Dedifferentiated amniotic fluid mesenchymal stem cell (primary cell): ENCODE measurements around the gene FBXL22.
"Not testable (repeated sequence)": the region's sequence is repeated elsewhere in the genome, so short reads cannot be mapped to it uniquely, and the experiment has no call there.

Experiments used
- DNase-seq: peaks from one replicate; pipeline ENCODE4 v3.0.0-alpha.2; 2016; ENCODE audit errors: extremely low spot score

Gene FBXL22

GRCh38 chr15:63611177-63611576 lies 14.0 kb downstream of the FBXL22 start:
- no peak for DNase-seq

GRCh38 chr15:63612300-63612699 lies 15.1 kb downstream of the FBXL22 start:
- no peak for DNase-seq

DNA sequence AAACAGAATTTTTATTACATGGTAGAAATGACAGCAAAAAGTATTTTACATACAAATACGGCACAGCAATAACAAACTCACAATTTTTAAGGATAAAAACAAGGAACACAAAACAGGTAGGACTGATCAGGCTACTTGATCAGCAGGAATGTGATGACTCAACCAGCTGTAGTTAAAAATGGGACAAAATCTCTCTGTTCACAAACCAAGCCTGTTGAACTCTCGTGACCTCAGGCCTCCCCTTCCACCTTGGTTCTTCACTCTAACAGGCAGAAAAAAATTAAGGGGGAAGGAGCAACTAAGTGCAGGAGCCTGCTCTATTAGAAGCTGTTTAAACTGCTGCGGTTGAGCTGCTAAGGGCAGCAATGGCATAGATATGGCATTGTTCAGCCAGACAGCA lies 18.7 kb downstream of the FBXL22 start:
- DNase-seq = no peak

DNA sequence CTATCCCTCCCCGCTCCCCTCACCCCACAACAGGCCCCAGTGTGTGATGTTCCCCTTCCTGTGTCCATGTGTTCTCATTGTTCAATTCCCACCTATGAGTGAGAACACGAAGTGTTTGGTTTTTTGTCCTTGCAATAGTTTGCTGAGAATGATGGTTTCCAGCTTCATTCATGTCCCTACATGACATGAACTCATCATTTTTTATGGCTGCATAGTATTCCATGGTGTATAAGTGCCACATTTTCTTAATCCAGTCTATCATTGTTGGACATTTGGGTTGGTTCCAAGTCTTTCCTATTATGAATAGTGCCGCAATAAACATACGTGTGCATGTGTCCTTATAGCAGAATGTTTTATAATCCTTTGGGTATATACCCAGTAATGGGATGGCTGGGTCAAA lies 20.0 kb downstream of the FBXL22 start:
- not testable (repeated sequence) for DNase-seq

DNA sequence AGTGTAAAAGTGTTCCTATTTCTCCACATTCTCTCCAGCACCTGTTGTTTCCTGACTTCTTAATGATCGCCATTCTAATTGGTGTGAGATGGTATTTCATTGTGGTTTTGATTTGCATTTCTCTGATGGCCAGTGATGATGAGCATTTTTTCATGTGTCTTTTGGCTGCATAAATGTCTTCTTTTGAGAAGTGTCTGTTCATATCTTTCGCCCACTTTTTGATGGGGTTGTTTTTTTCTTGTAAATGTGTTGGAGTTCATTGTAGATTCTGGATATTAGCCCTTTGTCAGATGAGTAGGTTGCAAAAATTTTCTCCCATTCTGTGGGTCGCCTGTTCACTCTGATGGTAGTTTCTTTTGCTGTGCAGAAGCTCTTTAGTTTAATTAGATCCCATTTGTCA lies 20.4 kb downstream of the FBXL22 start:
- not testable (repeated sequence) for DNase-seq

GRCh38 chr15:63620760-63621159 lies 23.6 kb downstream of the FBXL22 start:
- DNase-seq = not testable (repeated sequence)

- DNase-seq = no peak
These were observed 26.2 kb downstream of the FBXL22 start for GRCh38 chr15:63623232-63623969.

GRCh38 chr15:63626955-63627354 lies 29.8 kb downstream of the FBXL22 start:
- no peak for DNase-seq

DNA sequence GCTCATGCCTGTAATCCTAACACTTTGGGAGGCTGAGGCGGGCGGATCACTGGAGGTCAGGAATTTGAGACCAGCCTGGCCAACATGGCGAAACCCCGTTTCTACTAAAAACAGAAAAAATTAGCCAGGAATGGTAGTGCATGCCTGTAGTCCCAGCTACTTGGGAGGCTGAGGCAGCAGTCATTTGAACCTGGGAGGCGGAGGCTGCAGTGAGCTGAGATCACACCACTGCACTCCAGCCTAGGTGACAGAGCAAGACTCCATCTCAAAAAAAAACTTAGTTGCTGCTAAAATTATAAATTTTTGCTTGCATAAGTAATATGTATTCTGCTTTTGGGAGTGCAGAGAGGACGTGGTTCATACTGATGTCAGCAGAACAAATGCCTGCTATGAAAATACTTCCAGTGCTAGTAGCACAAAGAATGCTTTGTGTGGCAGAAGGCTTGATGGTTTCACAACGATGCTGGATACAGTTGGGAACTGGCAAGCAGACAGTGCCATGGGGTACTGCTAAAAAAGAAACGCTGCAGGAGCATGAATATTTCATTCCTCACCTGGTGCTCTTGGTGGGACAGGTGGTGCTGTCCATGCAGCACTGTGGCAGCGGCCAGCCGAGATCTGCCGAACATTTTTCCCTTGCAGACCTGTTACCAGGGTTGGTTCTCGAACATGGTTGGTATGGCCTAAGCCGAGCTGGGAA lies 31.1 kb downstream of the FBXL22 start:
- DNase-seq = no peak

GRCh38 chr15:63630036-63630751 lies 33.0 kb downstream of the FBXL22 start:
- DNase-seq = no peak

DNA sequence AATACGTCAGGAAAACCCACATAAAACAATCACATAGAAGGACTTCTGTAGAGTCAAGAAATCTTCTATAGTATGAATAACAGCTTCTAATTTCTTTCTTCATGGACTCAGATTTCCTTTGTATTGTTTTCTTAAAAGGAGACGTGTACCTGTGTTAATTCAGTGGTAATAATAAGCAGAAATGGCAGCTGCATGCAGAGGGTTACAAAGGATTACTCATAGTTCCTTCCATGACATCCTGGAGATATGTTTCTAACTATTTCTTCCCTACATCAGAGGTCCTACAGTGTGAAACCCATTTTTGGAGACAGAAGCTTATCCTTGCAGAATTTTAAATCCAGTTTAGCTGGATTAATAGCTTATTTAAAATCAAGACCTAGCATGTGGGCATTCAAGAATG lies 36.1 kb downstream of the FBXL22 start:
- DNase-seq = no peak

DNA sequence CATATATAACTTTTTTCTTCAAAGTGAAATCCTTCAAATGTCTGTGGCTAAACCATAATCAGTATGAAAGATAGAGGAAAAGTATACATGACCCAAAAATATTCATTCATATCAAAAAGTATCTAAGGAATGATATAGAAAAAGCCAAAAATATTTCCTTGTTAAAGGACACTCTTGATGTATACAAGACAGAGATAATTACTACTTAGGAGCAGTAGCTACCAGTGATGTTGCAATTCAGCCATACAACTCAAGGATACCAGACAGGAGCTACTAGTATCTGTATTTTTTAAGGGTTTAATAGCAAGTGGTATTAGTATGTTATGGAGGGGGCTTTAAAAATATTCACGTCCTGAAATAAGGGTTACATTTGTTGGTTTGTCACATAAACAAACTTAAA lies 37.0 kb downstream of the FBXL22 start:
- DNase-seq = no peak

DNA sequence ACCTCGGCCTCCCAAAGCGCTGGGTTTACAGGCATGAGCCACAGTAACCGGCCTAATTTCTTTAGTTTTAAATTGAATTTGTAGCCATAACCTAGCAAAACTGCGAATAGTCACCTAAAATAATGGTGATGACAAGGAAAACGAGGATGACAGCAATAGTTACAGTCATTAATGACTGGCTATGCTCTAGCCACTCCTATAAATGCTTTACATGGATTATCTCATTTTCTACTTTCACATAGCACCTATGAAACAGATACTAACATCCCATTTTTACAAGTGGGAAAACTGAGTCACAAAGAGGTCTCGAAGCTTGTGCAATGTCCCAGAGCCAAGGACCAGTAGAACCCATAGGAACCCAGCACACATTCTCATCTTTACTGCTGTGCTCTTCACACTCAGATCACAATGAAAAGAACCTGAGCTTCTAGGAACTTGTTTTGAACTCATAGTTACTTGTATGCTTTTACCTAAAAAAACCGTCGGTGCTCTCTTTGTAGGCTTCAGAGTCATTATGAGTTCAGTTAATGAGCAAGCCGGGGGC lies 39.4 kb downstream of the FBXL22 start:
- DNase-seq = no peak

- no peak for DNase-seq
These were observed 41.7 kb downstream of the FBXL22 start for GRCh38 chr15:63638839-63639238.

GRCh38 chr15:63640146-63640545 lies 43.0 kb downstream of the FBXL22 start:
- no peak for DNase-seq
